Kidney epithelial cell (primary cell): Measurements from ENCODE around the gene HMGB3. TPM values are rescaled to one million over a fixed set of nuclear protein-coding genes. Genes with fewer than 3 reads are reported as not detected.
A peak's percentile ranks its signal among the peaks of the same experiment; 100 is the strongest.
"Not testable (repeated sequence)": the region's sequence is repeated elsewhere in the genome, so short reads cannot be mapped to it uniquely, and the experiment has no call there.

Experiments used
- DNase-seq: peaks from one replicate; pipeline ENCODE4 v3.0.0-alpha.2; 2010; ENCODE audit warnings: low read depth
- H3K27me3 ChIP-seq: 2 replicates; pipeline ENCODE4 v1.6.0; 2011; ENCODE audit warnings: low read length; ENCODE audit not compliant: control insufficient read depth, insufficient read depth
- H3K36me3 ChIP-seq: 2 replicates; pipeline ENCODE4 v1.5.1; 2011; ENCODE audit warnings: low read length; ENCODE audit not compliant: control insufficient read depth, insufficient read depth
- H3K4me3 ChIP-seq: 2 replicates; pipeline ENCODE4 v1.5.1; 2011; ENCODE audit warnings: low read depth, mild to moderate bottlenecking, control low read depth, low read length
- total RNA-seq: library from RNA; depleted of rRNA; stranded (reverse); fragments of >200 nt; gene quantifications from 2 replicates; pipeline ENCODE4 v1.2.3, GENCODE V29; 2015
- TF ChIP-seq, protein P1 (sequence below): IDR thresholded peaks from 2 replicates; pipeline ENCODE4 v1.5.1; 2011; ENCODE audit warnings: mild to moderate bottlenecking, moderate library complexity, low read length, control low read depth, inconsistent platforms; ENCODE audit not compliant: insufficient read depth, poor library complexity, severe bottlenecking

HMGB3 gene
- total RNA-seq, 1 donor from 2014 or later = 44.6 TPM

DNA sequence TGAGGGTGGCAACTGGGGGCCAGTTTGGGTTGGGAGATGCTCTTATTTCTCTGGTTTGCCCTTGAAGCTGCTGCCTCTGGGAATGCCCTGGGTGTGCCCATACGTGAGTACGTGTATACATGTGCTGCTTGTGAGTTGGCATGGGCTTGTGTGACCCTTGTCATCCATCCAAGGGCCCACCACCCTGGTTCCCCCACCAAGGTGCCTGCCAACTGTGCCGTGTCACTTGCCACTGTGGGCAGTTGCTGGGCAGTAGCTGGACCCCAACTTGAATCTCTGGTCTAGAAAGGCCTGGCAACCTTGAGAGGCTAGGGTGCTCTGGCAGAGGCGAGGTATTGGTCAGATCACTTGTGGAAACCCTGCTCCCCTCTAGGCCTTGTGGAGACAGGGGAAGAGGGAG is 2.4 kb upstream of the HMGB3 start:
- no peaks in the 10 kb centered on the region for H3K27me3 ChIP-seq
- no peak for DNase-seq
- no peak overlapping the region for H3K4me3 ChIP-seq
- TF ChIP-seq, protein P1, sequence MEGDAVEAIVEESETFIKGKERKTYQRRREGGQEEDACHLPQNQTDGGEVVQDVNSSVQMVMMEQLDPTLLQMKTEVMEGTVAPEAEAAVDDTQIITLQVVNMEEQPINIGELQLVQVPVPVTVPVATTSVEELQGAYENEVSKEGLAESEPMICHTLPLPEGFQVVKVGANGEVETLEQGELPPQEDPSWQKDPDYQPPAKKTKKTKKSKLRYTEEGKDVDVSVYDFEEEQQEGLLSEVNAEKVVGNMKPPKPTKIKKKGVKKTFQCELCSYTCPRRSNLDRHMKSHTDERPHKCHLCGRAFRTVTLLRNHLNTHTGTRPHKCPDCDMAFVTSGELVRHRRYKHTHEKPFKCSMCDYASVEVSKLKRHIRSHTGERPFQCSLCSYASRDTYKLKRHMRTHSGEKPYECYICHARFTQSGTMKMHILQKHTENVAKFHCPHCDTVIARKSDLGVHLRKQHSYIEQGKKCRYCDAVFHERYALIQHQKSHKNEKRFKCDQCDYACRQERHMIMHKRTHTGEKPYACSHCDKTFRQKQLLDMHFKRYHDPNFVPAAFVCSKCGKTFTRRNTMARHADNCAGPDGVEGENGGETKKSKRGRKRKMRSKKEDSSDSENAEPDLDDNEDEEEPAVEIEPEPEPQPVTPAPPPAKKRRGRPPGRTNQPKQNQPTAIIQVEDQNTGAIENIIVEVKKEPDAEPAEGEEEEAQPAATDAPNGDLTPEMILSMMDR = no peak
- no peaks in the 10 kb centered on the region for H3K36me3 ChIP-seq

DNA sequence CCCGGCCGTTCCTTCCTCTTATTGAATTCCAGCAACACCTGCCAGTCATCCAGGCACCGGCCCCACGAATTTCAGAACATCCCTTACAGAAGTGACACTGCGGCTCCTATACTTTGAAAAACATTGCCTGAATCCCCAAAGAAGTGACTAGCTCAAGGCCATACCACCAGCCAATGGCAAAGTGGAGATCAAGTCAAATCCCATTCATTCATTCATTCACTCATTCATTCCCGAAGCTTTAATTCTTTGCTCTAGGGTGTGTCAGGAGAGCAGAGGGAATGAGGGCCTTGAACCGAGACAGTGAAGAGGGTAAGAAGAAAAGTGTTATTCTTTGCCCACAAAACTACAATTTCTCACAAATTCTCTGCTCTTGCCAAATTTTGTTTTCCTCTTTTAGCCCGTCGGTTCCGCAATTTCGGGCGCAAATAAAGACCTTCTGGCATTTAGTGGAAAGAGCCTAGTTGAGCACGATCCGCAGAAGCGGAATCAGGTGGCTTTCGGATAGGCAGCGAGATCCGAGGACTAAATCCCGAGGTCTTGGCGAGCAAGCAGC is 824 bp upstream of the HMGB3 start:
- TF ChIP-seq, protein P1 = no peak
- no peaks in the 10 kb centered on the region for H3K36me3 ChIP-seq
- H3K27me3 ChIP-seq = no peaks in the 10 kb centered on the region
- DNase-seq = no peak
- peak overlapping the region; percentile 43 for H3K4me3 ChIP-seq

DNA sequence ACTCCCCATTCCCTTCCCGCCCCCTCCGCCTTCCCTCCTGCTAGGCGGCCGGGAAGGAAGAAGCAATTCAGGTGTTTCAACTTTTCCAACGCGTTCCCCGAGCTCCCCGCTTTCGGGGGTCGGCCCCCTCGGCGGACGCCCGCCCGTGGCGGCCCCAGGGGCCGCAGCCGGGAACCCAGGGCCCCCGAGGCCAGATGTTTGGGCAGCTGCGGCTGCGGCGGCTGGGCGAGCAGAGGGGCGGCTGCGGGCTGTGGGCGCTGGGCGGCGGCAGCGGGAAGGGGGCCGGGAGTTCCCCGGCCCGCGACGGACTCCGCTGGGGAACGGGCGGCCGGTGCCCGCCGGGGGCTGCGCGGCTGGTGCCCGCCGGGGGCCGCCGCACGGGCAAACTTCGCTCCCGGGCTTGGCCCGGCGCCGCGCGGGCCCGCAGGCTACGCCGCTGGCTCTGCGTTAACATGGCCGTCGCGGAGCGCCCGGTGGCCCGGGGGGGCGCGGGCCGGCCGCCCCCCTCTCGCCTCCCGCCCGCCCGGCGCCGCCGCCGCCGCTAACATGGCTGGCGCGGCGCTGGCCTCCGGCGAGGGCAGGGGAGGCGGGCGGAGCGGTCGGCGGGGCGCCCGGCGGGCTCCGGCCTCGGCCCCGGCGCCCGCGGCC is 510 bp downstream of the HMGB3 start:
- Histone ChIP-seq H3K27me3 (no peaks in the 10 kb centered on the region), H3K4me3 (peak overlapping the region; percentile 61), H3K36me3 (no peaks in the 10 kb centered on the region)
- TF ChIP-seq, protein P1 = no peak
- DNase-seq = no peak

DNA sequence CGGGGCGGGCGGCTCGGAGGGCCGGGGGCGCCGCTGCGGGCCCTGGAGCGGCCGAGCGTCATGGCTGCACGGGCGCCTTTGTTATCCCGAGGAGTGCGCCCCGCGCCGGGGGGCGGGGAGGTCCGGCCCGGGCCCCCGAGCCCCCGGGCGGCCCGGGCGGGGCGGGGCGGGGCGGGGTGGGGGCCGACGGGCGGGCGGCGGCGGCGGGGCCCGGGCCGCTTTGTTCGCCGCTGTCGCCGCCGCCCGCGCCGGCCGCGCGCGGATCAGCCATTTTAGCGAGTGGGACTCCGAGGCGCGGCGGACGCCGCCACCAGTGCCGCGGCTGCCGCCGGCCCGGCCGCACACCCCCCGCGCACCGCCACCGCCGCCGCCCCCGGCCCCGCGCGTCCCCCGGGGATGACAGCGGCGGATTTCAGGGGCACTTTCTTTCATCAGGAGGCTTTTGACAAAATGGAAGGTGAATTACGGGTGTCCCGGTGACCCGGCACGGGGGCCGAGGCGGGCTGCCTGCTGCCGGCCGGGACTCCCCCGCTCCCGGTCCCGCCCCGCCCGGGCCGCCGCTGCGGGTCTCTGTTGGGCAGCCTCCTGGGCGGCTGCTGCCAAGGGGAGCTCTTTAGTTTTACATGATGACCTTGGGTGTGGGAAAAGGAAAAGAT is 1.2 kb downstream of the HMGB3 start:
- DNase-seq = no peak
- H3K4me3 ChIP-seq = peak overlapping the region; percentile 61
- TF ChIP-seq, protein P1 = no peak
- H3K27me3 ChIP-seq = no peaks in the 10 kb centered on the region
- H3K36me3 ChIP-seq = no peaks in the 10 kb centered on the region

DNA sequence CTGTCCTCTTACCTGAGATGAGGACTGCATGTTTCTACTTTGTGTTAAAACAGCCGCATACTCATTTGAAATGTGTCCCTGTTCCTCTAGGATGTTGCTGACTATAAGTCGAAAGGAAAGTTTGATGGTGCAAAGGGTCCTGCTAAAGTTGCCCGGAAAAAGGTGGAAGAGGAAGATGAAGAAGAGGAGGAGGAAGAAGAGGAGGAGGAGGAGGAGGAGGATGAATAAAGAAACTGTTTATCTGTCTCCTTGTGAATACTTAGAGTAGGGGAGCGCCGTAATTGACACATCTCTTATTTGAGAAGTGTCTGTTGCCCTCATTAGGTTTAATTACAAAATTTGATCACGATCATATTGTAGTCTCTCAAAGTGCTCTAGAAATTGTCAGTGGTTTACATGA is 4.6 kb downstream of the HMGB3 start:
- H3K27me3 ChIP-seq, H3K36me3 ChIP-seq, H3K4me3 ChIP-seq, DNase-seq: not testable (repeated sequence)

DNA sequence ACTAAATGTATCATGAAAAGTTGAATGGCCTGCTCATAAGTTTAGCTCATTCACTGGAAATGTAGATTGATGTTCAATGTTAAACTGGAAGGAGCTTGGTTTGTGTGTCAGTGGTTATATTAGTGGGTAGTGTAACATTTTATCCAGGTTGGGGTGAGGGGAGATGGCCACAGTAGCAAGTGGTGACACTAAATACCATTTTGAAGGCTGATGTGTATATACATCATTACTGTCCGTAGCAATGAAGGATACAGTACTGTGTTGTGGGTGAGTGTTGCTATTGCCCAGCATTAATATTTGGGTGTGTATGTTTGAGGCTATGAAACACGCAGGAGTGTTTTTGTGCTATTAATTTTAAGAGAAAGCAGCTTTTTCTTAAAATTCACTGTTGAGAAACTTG is 6.3 kb downstream of the HMGB3 start:
- H3K27me3 ChIP-seq = no peaks in the 10 kb centered on the region
- TF ChIP-seq, protein P1 = no peak
- no peak overlapping the region for H3K4me3 ChIP-seq
- DNase-seq = no peak
- H3K36me3 ChIP-seq = no peaks in the 10 kb centered on the region
